Superior temporal gyrus (tissue), 1 donor: Measurements from ENCODE around the gene SPATS2.
"Not testable (repeated sequence)": the region's sequence is repeated elsewhere in the genome, so short reads cannot be mapped to it uniquely, and the experiment has no call there.

Experiments used
- DNase-seq: peaks from one replicate; pipeline ENCODE4 v3.0.0-alpha.2; 2016; ENCODE audit errors: extremely low spot score

The SPATS2 gene

GRCh38 chr12:49404956-49405355 is 37.7 kb downstream of the SPATS2 start:
- no peak for DNase-seq

DNA sequence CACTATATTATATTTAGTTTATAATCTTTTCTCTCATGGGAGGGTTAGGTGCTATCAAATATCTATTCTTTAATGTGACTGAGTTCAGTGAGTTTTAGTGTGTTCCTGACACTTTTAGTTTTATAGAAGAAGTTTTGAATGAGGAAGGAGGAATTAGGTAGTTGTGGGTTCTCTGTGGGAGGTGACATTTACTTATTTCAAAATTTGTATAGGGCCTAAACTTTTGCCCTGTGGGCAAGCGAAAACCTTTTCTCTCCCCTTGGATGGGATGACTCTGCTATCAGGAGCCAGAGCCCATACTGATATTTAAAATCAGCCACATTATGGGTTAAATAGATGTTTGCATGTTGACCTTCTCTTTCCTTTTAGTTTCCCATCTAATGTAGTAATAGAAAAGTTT is 43.6 kb downstream of the SPATS2 start:
- no peak for DNase-seq

GRCh38 chr12:49413010-49413409 is 45.7 kb downstream of the SPATS2 start:
- no peak for DNase-seq

- no peak for DNase-seq
These were observed 46.5 kb downstream of the SPATS2 start for GRCh38 chr12:49413796-49414195.

DNA sequence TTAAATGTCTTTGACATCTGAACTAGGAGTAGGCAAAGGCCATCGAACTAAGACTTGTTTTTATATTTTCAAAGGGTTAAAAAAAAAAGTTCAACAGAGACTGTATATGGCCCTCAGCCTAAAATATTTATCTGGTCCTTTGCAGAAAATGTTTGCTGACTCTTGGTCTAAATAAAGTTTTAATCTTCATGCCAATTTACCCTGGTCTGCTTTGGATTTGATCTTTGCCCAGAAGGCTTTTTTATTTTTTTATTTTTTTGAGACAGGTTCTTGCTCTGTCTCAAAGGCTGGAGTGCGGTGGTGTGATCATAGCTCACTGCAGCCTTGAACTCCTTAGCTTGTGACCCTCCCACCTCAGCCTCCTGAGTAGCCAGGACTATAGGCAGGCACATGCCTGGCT is 47.1 kb downstream of the SPATS2 start:
- no peak for DNase-seq

DNA sequence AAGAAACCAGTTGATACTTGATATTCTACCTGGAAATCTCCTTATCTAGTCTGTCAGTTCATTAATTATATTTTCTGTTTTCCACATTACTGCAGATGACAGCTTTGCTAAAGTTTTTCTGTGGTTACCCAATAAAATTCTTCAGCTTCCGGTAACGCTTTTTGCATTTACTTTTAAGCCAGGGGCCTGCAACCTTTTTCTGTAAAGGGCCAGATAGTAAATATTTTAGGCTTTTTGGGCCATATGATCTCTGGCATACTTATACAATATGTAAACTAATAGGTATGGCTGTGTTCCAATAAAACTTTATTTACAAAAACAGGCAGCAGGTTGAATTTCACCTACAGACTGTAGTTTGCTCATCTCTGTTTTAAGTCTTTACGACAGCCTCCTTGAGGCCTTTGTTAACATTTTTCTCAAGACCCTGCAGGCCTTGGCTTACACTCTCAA is 48.3 kb downstream of the SPATS2 start:
- DNase-seq, result no peak

DNA sequence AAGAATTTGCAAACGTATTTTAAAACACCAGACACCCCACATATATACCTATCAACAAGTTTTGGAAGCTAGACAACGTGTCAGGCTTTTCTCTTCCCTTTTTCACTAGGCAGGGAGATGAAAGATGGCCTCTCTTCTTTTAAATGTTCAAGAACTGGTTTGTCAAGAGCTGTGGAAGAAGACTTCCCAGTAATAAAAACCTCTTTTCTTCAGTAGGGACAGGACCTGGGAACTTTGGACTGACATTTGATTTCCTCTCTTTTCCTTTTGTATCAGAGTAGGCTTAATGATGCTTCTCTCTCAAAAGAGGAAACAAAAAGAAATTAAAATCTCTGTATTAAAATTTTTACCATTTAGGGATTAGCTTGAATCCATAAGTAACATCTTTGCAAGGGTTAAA is 49.6 kb downstream of the SPATS2 start:
- no peak for DNase-seq

DNA sequence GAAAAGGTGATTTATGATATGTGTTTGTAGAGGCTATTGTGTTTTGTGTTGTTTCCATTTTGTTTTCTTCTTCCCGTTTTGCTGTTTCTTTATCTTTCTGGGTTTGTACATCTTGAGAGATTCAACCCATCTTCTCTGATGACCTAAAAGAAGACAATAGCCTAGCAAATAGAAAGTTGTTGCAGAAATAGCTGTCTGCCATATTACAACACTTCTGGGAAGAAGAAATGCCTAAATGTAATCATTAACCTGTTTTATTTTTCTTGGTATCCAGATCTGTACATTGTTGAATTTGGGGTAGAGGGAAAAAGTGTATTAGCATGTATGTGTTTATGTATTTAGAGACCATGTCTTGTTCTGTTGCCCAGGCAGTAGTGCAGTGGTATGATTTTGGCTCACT is 50.3 kb downstream of the SPATS2 start:
- DNase-seq, result no peak

- DNase-seq, result no peak
These were observed 53.3 kb downstream of the SPATS2 start for GRCh38 chr12:49420556-49420955.

DNA sequence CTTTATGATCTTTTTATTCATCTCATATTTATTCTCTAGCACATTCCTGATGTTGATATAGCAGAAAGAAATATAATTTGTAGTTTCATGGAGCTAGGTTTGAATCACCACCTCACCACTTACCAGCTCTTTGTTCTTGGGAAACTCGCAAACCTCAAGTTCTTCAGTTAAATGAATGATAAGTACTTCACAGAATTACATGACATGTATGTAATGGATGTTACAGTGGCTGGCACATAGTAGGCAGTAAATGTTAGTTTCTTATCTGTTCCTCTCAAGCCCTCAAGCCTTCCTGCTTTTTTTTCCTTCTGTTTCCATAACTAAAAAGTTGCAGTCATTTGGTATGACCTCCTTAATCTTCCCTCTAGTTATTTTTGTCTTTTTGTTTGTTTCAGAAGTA is 54.9 kb downstream of the SPATS2 start:
- DNase-seq, result no peak

DNA sequence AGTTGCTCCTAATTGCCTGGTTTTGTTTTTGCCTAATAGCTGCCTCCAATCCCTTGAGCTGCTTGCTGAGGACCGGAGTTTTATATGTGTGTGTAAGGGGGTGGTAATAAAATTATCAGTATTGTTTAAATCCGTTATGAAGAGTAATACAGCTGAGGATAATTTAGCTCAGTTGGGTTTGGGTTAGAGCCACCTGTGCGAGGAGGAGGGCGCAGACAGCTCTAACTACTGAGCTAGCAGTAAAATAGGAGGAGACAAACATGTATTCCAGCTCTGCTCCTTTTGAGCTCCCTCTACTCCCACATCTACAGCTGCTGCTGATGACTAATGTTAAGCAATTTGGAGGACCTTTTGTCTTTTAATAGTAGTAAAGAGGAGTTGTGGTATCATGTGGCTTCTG is 61.5 kb downstream of the SPATS2 start:
- peak; percentile 66 for DNase-seq

DNA sequence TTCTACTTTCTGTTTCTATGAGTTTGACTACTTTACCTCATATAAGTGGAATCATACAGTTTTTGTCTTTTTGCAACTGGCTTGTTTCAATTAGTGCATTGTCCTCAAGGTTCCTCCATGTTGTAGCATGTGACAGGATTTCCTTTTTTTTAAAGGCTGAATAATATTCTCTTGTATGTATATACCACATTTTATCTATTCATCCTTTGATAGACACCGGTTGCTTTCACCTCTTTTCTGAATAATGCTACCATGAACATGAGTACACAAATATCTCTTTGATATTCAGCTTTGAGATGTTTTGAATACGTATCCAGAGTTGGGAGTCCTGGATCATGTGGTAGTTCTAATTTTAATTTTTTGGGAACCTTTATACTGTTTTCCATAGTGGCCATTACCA is 65.4 kb downstream of the SPATS2 start:
- DNase-seq, result no peak

DNA sequence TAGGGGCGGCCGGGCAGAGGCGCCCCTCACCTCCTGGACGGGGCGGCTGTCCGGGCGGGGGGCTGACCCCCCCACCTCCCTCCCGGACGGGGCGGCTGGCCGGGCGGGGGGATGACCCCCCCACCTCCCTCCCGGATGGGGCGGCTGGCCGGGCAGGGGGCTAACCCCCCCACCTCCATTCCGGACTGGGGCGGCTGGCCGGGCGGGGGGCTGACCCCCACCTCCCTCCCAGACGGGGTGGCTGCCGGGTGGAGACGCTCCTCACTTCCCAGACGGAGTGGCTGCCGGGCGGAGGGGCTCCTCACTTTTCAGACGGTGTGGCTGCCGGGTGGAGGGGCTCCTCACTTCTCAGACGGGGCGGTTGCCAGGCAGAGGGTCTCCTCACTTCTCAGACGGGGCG is 69.5 kb downstream of the SPATS2 start:
- not testable (repeated sequence) for DNase-seq

- no peak for DNase-seq
These were observed 71.8 kb downstream of the SPATS2 start for GRCh38 chr12:49439042-49439441.

DNA sequence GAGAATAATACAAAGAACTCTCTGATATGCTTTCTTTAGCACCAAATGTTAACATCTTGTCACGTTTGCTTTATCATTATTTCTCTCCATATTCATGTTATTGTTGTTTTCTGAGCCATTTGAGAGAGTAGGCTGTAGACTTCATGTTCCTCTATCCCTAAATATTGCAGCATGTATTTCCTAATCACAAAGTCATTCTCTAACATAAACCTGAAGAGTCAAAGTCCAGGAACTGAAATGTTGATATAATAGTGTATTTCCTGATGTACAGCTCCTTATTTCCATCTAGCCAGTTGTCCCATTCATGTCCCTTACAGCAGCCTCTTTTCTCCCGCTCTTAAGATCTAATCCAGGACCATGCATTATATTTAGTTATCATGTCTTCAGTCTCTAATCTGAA is 72.8 kb downstream of the SPATS2 start:
- DNase-seq, result no peak

GRCh38 chr12:49442915-49443314 is 75.7 kb downstream of the SPATS2 start:
- DNase-seq, result no peak

DNA sequence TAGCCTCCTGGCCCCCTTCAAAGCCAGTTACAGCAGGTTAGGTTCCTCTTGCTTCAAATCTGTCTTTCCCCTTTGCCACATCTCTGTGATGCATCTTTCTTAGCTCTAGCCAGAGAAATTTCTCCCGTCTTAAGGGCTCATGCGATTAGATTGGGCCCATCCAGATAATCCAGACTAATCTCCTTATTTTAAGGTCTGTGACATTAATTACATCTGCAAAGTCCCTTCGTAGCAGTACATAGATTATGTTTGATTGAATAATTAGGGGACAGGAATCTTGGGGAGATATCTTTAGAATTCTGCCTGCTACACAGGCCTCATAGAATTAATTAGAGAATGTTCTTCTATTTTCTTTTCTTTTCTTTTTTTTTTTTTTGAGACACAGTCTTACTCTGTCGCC is 79.3 kb downstream of the SPATS2 start:
- DNase-seq, result no peak

DNA sequence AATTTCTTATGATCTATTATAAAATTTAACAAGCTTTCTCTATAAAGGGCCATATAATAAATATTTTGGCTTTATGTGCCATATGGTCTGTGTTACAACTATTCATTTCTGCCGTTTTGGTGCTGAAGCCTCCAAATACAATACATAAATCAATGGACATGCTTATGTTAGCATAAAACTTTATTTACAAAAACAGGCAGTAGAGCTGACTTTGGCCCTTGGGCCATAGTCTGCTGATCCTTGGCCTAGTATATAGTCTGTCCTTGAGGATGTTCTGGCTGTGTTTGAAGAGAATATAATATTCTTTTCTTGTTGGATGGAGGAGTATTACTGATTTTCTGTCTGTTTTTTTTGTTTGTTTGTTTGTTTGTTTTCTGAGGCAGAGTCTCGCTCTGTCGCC is 81.6 kb downstream of the SPATS2 start:
- DNase-seq, result no peak

DNA sequence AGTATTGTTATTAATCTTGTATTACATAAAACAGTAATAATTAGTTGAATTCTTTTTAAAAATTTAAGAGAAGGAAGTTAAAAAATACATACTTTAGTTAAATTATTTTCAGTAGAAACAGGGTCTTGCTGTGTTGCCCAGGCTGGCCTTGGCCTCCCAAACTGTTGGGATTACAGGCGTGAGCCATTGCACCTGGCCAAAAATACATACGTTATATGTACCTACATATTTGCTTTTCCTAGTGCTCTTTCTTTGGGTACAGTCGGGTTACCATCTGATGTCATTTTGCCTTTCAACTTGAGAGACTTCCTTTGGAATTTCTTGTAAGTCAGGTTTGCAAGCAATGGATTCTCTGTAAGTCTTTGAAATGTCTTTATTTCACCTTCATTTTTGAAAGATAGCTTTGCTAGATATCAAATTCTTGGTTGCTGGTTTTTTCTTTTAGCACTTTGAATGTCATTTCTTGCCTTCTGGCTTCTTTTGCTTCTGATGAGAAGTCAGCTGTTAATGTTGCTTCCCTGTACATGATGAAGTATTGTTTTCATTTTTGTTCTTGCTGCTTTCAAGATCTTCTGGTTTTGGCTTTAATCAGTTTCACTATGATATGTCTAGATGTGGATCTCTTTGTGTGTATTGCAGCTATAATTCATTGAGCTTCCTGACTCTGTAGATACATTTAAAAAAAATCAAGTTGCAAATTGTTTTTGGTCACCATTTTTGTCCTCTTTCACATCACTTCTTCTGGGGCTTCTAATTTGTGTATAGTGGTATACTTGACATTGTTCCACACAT is 84.4 kb downstream of the SPATS2 start:
- DNase-seq, result no peak

GRCh38 chr12:49455501-49455900 is 88.2 kb downstream of the SPATS2 start:
- no peak for DNase-seq

GRCh38 chr12:49456131-49456679 is 88.9 kb downstream of the SPATS2 start:
- DNase-seq, result no peak

GRCh38 chr12:49458816-49459215 is 91.6 kb downstream of the SPATS2 start:
- no peak for DNase-seq

GRCh38 chr12:49461221-49461620 is 94.0 kb downstream of the SPATS2 start:
- no peak for DNase-seq
